D721Med (cell line): ENCODE results near the gene TOX2.

Experiments used
- DNase-seq: peaks from one replicate; pipeline ENCODE4 v3.0.0; 2011; ENCODE audit warnings: low spot score; ENCODE audit not compliant: insufficient read length
- FAIRE-seq: peaks from 2 replicates; lab custom pipeline; 2011; peaks lifted over from hg19 to GRCh38; lab: Jason Lieb, UNC
- CTCF ChIP-seq: IDR thresholded peaks from 2 replicates; pipeline ENCODE4 v1.5.1; 2012; ENCODE audit warnings: mild to moderate bottlenecking, control low read depth; ENCODE audit not compliant: insufficient read depth; ENCODE audit errors: missing control alignments

The TOX2 gene

GRCh38 chr20:43943725-43944124, 29.1 kb downstream of the TOX2 start:
- no peak for TF ChIP-seq CTCF
- no peak for DNase-seq
- FAIRE-seq: no peak

GRCh38 chr20:43944653-43945235, 30.1 kb downstream of the TOX2 start:
- TF ChIP-seq CTCF: no peak
- FAIRE-seq (no peak), DNase-seq (no peak)

- no peak for TF ChIP-seq CTCF
- no peak for DNase-seq
- FAIRE-seq: no peak
Measured at GRCh38 chr20:43945391-43946205, 30.9 kb downstream of the TOX2 start.

- TF ChIP-seq CTCF: no peak
- DNase-seq (no peak), FAIRE-seq (no peak)
Measured at GRCh38 chr20:43946206-43946491, 31.5 kb downstream of the TOX2 start.

- no peak for TF ChIP-seq CTCF
- DNase-seq (no peak), FAIRE-seq (no peak)
Measured at GRCh38 chr20:43946659-43947315, 32.1 kb downstream of the TOX2 start.

- FAIRE-seq (no peak), DNase-seq (no peak)
- no peak for TF ChIP-seq CTCF
Measured at GRCh38 chr20:43947316-43947710, 32.7 kb downstream of the TOX2 start.

- FAIRE-seq (no peak), DNase-seq (no peak)
- no peak for TF ChIP-seq CTCF
Measured at GRCh38 chr20:43948455-43948854, 33.8 kb downstream of the TOX2 start.
